Measurements from ENCODE around the gene BICD1. TPM values are rescaled to one million over a fixed set of nuclear protein-coding genes. Genes with fewer than 3 reads are reported as not detected.
A peak's percentile ranks its signal among the peaks of the same experiment; 100 is the strongest.

Gene BICD1
- total and polyA plus RNA-seq, 8 donors: 13.6 to 21.2 (median 19.6) TPM

GRCh38 chr12:32296567-32296966 lies 189.9 kb downstream of the BICD1 start:
- H3K4me3 ChIP-seq: no peak overlapping the region
- H3K36me3 ChIP-seq: no peaks in the 10 kb centered on the region
- ATAC-seq (no peak), DNase-seq (no peak)
- intact Hi-C loops (cut with DNase I): no loop called here
- no peaks in the 10 kb centered on the region for H3K27me3 ChIP-seq
- TF ChIP-seq, protein P1, sequence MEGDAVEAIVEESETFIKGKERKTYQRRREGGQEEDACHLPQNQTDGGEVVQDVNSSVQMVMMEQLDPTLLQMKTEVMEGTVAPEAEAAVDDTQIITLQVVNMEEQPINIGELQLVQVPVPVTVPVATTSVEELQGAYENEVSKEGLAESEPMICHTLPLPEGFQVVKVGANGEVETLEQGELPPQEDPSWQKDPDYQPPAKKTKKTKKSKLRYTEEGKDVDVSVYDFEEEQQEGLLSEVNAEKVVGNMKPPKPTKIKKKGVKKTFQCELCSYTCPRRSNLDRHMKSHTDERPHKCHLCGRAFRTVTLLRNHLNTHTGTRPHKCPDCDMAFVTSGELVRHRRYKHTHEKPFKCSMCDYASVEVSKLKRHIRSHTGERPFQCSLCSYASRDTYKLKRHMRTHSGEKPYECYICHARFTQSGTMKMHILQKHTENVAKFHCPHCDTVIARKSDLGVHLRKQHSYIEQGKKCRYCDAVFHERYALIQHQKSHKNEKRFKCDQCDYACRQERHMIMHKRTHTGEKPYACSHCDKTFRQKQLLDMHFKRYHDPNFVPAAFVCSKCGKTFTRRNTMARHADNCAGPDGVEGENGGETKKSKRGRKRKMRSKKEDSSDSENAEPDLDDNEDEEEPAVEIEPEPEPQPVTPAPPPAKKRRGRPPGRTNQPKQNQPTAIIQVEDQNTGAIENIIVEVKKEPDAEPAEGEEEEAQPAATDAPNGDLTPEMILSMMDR (IDR thresholded peaks at IDR 0.05): no peak
- no peaks in the 10 kb centered on the region for H3K9me3 ChIP-seq
- no peak overlapping the region for H3K27ac ChIP-seq
- no peaks in the 10 kb centered on the region for H3K4me1 ChIP-seq

DNA sequence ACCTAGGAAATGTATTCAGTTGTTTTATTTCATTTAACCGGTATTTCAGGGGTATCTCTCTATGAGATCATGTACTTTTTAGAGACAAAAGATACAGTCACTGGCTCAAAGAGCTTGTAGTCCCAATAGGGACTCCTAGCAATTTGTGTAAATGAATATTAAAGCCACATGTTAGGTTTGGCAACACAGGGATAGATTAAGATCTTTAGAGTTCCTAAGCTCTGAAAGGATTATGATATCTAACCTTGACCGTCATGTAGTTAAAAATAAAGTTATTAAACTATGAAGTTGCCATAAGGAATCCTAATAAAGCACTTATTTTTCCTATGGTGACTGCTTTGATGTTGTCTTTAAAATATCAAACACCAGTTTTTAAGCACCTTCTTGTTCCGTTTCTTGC lies 192.3 kb downstream of the BICD1 start:
- intact Hi-C loops (cut with DNase I): no loop called here
- H3K4me3 ChIP-seq: no peak overlapping the region
- DNase-seq (no peak), ATAC-seq (no peak)
- no peak overlapping the region for H3K27ac ChIP-seq
- no peaks in the 10 kb centered on the region for H3K27me3 ChIP-seq
- no peaks in the 10 kb centered on the region for H3K9me3 ChIP-seq
- TF ChIP-seq, protein P1 (IDR thresholded peaks at IDR 0.05): no peak
- no peaks in the 10 kb centered on the region for H3K4me1 ChIP-seq
- H3K36me3 ChIP-seq: no peaks in the 10 kb centered on the region

DNA sequence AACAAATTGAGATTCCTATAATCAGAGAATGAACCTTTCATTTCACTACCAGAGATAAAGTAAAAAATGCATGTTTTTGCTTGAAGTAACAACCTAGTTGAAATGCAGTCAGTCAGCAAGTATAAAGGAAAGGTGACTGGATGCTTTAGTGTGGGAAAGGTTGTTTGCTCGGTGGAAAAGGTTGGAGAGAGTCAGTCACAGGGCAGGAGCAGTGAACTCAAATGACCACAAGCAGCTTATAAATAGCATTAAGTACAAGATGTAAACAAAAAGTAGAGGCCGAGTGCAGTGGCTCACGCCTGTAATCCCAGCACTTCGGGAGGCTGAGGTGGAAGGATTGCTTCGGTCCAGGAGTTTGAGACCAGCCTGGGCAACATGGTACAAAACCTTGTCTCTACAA lies 194.6 kb downstream of the BICD1 start:
- intact Hi-C loops (cut with DNase I): loop anchor here in 1 of 2 donors (10.0 kb wide), 2 partner anchors 236 to 646 kb away; partner anchors contain the start of gene ETFBKMT
- no peak for ATAC-seq
- H3K27me3 ChIP-seq: no peaks in the 10 kb centered on the region

GRCh38 chr12:32302218-32303173 lies 195.8 kb downstream of the BICD1 start:
- Histone ChIP-seq H3K4me3 (no peak overlapping the region), H3K27ac (no peak overlapping the region), H3K36me3 (peaks cover 0 to 9% of the 10 kb centered on the region in 2 donors), H3K27me3 (no peaks in the 10 kb centered on the region), H3K4me1 (no peaks in the 10 kb centered on the region), H3K9me3 (no peaks in the 10 kb centered on the region)
- intact Hi-C loops (cut with DNase I): loop anchor here in 1 of 2 donors (10.0 kb wide), 2 partner anchors 238 to 648 kb away; partner anchors contain the start of gene ETFBKMT
- TF ChIP-seq, protein P1 (IDR thresholded peaks at IDR 0.05): no peak
- DNase-seq (peak in 1 of 4 donors; percentile 17), ATAC-seq (peak; percentile 53)

More for the DNA sequence above, 194.6 kb downstream of the BICD1 start:
- no peak for DNase-seq
- H3K4me1 ChIP-seq: no peaks in the 10 kb centered on the region
- no peaks in the 10 kb centered on the region for H3K9me3 ChIP-seq
- TF ChIP-seq, protein P1 (IDR thresholded peaks at IDR 0.05): no peak
- no peak overlapping the region for H3K4me3 ChIP-seq
- H3K36me3 ChIP-seq: no peaks in the 10 kb centered on the region
- no peak overlapping the region for H3K27ac ChIP-seq

GRCh38 chr12:32303174-32303549 lies 196.5 kb downstream of the BICD1 start:
- no peak for ATAC-seq
- TF ChIP-seq, protein P1 (IDR thresholded peaks at IDR 0.05): no peak
- no peaks in the 10 kb centered on the region for H3K4me1 ChIP-seq
- H3K27ac ChIP-seq: no peak overlapping the region
- no peaks in the 10 kb centered on the region for H3K9me3 ChIP-seq
- no peak overlapping the region for H3K4me3 ChIP-seq
- H3K36me3 ChIP-seq: peaks cover 0 to 9% of the 10 kb centered on the region in 2 donors
- no peaks in the 10 kb centered on the region for H3K27me3 ChIP-seq
- DNase-seq: no peak
- intact Hi-C loops (cut with DNase I): loop anchor here in 1 of 2 donors (10.0 kb wide), 2 partner anchors 238 to 648 kb away; partner anchors contain the start of gene ETFBKMT
